ENCODE measurements around the gene DHRS9.

Gene DHRS9

GRCh38 chr2:169027234-169027633 lies 42.1 kb upstream of the DHRS9 start:
- TF ChIP-seq OSR1 (CRISPR knock-in tag; IDR thresholded peaks at IDR 0.05) (no peak), PPARA (CRISPR knock-in tag; IDR thresholded peaks at IDR 0.05; ENCODE audit: borderline replicate concordance) (no peak), SNAI2 (CRISPR knock-in tag; IDR thresholded peaks at IDR 0.05) (no peak), ZFP3 (CRISPR knock-in tag; IDR thresholded peaks at IDR 0.05) (no peak), ZFP30 (CRISPR knock-in tag; IDR thresholded peaks at IDR 0.05) (no peak), ISL1 (CRISPR knock-in tag; IDR thresholded peaks at IDR 0.05) (no peak), GLIS3 (CRISPR knock-in tag; IDR thresholded peaks at IDR 0.05) (no peak), CSDC2 (CRISPR knock-in tag; IDR thresholded peaks at IDR 0.05) (no peak), POU6F1 (CRISPR knock-in tag; IDR thresholded peaks at IDR 0.05; ENCODE audit: borderline replicate concordance, low read depth) (no peak), TSHZ2 (CRISPR knock-in tag; IDR thresholded peaks at IDR 0.05) (no peak), CREB5 (CRISPR knock-in tag; IDR thresholded peaks at IDR 0.05; ENCODE audit: low read depth) (no peak), ZC3H10 (CRISPR knock-in tag; IDR thresholded peaks at IDR 0.05) (no peak), TCF4 (CRISPR knock-in tag; IDR thresholded peaks at IDR 0.05; ENCODE audit: borderline replicate concordance) (no peak), ZNF8 (CRISPR knock-in tag; IDR thresholded peaks at IDR 0.05) (no peak), TOX (CRISPR knock-in tag; IDR thresholded peaks at IDR 0.05; ENCODE audit: borderline replicate concordance) (no peak), ZNF565 (CRISPR knock-in tag; conservative IDR thresholded peaks at IDR 0.05; ENCODE audit: low read depth) (no peak), ZNF70 (CRISPR knock-in tag; IDR thresholded peaks at IDR 0.05) (no peak), ARNTL (CRISPR knock-in tag; IDR thresholded peaks at IDR 0.05; ENCODE audit: borderline replicate concordance, low read depth) (no peak), ESRRG (CRISPR knock-in tag; IDR thresholded peaks at IDR 0.05) (no peak), RARB (CRISPR knock-in tag; IDR thresholded peaks at IDR 0.05) (no peak)
- no peak for ATAC-seq

GRCh38 chr2:169029341-169029740 lies 40.0 kb upstream of the DHRS9 start:
- ATAC-seq = no peak

More at GRCh38 chr2:169029341-169029740, 40.0 kb upstream of the DHRS9 start:
- TF ChIP-seq ZFP3 (CRISPR knock-in tag; IDR thresholded peaks at IDR 0.05) (no peak), TSHZ2 (CRISPR knock-in tag; IDR thresholded peaks at IDR 0.05) (no peak), GLIS3 (CRISPR knock-in tag; IDR thresholded peaks at IDR 0.05) (no peak), CSDC2 (CRISPR knock-in tag; IDR thresholded peaks at IDR 0.05) (no peak), CSRNP3 (CRISPR knock-in tag; IDR thresholded peaks at IDR 0.05) (no peak), ESRRG (CRISPR knock-in tag; IDR thresholded peaks at IDR 0.05) (no peak), ISL1 (CRISPR knock-in tag; IDR thresholded peaks at IDR 0.05) (no peak), CREB5 (CRISPR knock-in tag; IDR thresholded peaks at IDR 0.05; ENCODE audit: low read depth) (no peak), PPARA (CRISPR knock-in tag; IDR thresholded peaks at IDR 0.05; ENCODE audit: borderline replicate concordance) (no peak)

All from SK-N-SH treated with all-trans-retinoic acid at 6 μM for 48 hours (cell line).